H7 (cell line): ENCODE measurements around the gene GRIN3B. TPM values are rescaled to one million over a fixed set of nuclear protein-coding genes. Genes with fewer than 3 reads are reported as not detected.

Experiments
- DNase-seq: peaks from one replicate; pipeline ENCODE4 v3.0.0; 2012
- H3K27me3 ChIP-seq: 2 replicates; pipeline ENCODE4 v1.6.0; 2011; ENCODE audit warnings: mild to moderate bottlenecking, low read length; ENCODE audit not compliant: control insufficient read depth, insufficient read depth
- H3K36me3 ChIP-seq: replicated peaks from 2 replicates; pipeline ENCODE4 v1.5.1; 2011; ENCODE audit warnings: low read length; ENCODE audit not compliant: control insufficient read depth, insufficient read depth
- H3K4me3 ChIP-seq: 2 replicates; pipeline ENCODE4 v1.5.1; 2011; ENCODE audit warnings: low read depth, mild to moderate bottlenecking, control low read depth, low read length, moderate library complexity; ENCODE audit not compliant: insufficient read depth
- total RNA-seq: library from RNA; depleted of rRNA; stranded (reverse); fragments of >200 nt; shearing (Covaris generic); gene quantifications from 2 replicates; pipeline ENCODE4 v1.2.3, GENCODE V29; 2014

The GRIN3B gene
- total RNA-seq, 1 experiment from 2014 or later: 0.03 TPM

DNA sequence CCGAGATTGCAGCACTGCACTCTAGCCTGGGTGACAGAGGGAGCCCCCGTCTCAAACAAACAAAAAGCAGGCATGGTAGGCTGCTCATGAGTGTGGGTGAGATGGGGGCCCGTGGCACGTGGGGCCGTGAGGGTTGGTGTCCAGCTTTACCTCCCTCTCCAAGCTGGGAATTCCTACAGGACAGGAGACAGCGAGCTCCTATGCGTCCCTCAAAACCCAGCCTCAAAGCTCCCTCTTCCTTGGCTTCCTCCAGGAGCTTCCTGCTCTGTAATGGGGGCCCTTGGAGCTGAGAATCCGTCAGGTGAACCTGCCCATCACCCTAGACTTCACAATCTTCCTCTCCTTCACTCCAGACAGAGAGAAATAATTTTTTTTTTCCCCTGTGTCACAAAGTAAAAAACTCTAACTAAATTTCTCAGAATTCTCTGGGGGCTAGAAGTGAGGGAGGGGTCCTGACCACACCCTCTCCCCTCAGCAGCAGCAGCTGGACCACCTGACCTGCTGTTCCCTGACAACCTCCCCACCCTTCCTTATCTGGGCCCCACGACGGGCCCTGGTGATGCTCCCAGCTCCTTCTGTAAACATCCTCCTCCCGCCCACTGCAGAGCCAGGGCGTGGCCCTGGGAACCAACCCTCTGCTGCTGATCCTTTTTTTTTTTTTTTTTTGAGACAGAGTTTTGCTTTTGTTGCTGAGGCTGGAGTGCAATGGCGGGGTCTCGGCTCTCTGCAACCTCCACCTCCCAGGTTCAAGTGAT, 38.2 kb upstream of the GRIN3B start:
- Histone ChIP-seq H3K27me3 (no peaks in the 10 kb centered on the region), H3K36me3 (peaks cover 16% of the 10 kb centered on the region), H3K4me3 (no peak overlapping the region)
- no peak for DNase-seq

DNA sequence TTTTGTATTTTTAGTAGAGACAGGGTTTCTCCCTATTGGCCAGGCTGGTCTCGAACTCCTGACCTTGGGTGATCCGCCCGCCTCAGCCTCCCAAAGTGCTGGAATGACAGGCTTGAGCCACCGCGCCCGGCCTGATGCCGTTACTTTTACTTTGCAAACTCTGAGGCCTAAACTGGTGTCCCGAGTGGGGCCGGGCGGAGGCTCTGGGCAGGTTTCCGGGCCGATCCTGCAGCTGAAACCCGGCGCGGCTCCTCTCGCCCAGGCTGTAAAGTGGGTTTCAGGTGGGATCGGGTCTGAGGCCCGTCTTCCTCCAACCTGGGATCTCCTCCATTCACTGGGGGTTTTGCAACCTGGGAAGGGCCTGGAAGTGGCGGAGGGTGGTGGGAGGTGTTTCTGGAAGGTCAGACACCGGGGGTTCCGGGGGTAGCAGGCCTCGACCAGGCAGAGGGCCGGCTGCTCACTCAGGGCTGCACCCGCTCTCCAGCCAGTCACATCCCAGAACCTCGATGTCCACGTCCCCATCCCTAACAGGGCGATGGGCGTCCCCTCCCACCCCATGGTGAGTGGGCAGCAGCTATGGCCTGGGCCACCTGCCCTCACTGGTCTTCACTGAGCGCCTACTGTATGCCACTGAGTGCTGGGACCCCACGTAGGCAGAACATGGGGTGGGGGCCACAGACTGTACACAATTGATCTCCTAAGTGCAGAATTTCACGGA, 37.4 kb upstream of the GRIN3B start:
- H3K36me3 ChIP-seq: peaks cover 19% of the 10 kb centered on the region
- DNase-seq: no peak
- H3K4me3 ChIP-seq: no peak overlapping the region
- H3K27me3 ChIP-seq: no peaks in the 10 kb centered on the region

DNA sequence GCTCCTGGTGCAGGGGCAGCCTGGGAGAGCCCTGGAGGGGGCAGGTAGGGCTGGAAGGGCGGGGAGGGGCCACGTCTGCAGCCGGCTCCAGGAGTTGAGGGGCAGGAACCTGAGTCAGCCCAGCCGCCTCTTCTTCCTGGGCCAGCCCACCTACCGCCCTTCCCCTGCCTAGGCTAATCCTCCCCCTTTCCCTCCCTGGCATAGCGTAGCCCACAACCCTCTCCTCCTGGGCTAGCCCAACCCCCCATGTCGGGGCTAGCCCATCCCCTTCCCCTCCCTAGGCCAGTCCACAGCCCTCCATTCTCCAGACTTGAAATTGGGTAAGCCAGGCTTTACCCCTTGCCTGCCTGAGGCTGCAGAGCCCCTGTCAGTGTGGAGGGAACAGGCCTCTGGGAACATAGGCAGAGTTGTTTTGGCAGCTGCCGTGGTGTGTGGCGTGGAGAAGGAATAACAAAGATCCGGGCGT, 36.7 kb upstream of the GRIN3B start:
- Histone ChIP-seq H3K4me3 (no peak overlapping the region), H3K27me3 (no peaks in the 10 kb centered on the region), H3K36me3 (peaks cover 22% of the 10 kb centered on the region)
- peak; percentile 87 for DNase-seq

DNA sequence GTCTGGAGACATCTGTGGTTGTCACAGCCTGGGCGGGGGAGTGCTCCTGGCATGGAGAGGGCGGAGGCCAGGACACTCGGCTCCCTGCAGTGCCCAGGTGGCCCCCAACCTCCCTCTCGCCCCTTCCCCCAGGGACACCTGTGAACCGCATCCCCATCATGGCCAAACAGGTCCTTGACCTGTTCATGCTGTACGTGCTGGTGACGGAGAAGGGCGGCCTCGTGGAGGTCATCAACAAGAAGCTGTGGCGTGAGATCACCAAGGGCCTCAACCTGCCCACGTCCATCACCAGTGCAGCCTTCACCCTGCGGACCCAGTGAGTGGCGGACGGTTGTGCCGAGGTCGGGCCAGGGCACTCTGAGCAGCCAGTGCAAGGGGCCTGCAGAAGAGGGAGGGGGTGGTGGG, 36.1 kb upstream of the GRIN3B start:
- no peaks in the 10 kb centered on the region for H3K27me3 ChIP-seq
- H3K4me3 ChIP-seq: no peak overlapping the region
- DNase-seq: no peak
- peaks cover 26% of the 10 kb centered on the region for H3K36me3 ChIP-seq

DNA sequence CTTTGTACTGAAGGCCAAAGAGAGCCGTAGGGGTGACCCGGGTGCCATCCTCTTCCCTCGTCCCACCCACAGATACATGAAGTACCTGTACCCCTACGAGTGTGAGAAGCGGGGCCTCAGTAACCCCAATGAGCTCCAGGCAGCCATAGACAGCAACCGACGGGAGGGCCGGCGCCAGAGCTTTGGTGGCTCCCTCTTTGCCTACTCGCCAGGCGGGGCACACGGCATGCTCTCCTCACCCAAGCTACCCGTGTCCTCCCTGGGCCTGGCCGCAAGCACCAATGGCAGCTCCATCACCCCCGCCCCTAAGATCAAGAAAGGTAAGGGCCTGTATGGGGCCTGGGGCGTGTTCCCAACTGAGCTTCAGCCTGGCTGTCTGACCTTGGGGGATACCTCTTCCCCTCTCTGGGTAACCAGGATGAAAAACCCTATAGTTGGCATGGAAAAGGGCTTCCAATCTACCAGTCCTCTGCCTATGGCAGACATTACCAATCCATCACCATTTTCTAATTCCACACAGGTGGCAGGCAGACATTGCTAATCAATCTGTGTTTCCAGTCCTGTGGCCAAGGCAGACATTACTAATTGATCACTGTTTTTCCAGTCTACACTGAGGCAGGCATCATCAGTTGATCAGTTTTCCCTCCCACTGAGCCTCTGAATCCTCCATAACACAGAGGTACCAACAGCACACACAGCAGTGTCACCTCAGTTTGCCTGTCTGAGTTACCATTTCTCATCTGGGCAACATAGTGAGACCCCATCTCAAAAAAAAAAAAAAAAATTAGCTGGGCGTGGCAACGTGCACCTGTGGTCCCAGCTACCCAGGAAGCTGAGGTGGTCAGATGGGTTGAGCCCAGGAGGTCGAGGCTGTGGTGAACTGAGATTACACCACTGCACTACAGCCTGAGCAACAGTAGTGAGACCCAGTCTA, 35.2 kb upstream of the GRIN3B start:
- Histone ChIP-seq H3K27me3 (no peaks in the 10 kb centered on the region), H3K36me3 (peaks cover 29% of the 10 kb centered on the region), H3K4me3 (no peak overlapping the region)
- DNase-seq: no peak

DNA sequence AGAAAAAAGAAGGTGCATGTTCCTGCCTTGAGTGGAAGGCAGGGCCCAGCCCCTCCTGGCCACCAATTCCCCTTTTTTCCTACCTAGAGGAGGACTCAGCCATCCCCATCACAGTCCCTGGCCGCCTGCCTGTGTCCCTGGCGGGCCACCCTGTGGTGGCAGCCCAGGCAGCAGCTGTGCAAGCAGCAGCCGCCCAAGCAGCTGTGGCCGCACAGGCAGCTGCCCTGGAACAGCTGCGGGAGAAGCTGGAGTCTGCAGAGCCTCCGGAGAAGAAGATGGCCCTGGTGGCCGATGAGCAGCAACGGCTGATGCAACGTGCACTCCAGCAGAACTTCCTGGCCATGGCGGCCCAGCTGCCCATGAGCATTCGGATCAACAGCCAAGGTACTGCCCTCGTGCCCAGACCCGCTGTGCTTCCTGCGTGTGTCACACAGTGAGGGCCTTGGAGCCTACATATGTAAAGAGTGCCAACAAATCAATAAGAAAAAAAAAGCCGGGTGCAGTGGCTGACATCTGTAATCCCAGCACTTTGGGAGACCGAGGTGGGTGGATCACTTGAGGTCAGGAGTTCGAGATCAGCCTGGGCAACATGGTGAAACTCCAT, 33.6 kb upstream of the GRIN3B start:
- Histone ChIP-seq H3K27me3 (no peaks in the 10 kb centered on the region), H3K4me3 (no peak overlapping the region), H3K36me3 (peaks cover 34% of the 10 kb centered on the region)
- DNase-seq: no peak

DNA sequence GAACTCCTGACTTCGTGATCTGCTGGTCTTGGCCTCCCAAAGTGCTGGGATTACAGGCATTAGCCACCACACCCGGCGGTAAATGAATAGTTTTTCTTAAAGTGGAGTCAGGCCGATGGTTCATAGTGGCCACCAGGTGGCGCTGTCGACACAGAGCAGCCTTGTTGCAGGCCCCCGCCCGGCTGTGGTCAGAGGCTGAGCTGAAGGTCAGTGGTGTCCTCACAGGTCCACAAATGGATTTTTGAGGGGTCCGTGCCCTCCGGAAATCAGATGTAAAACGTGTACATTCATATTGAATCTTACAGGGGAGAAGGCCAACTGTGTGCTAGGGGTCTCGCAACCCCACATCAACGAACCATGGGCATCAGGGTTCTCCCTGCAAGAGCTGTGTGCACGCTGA, 29.5 kb upstream of the GRIN3B start:
- peaks cover 26% of the 10 kb centered on the region for H3K36me3 ChIP-seq
- DNase-seq: peak; percentile 88
- no peaks in the 10 kb centered on the region for H3K27me3 ChIP-seq
- no peak overlapping the region for H3K4me3 ChIP-seq

DNA sequence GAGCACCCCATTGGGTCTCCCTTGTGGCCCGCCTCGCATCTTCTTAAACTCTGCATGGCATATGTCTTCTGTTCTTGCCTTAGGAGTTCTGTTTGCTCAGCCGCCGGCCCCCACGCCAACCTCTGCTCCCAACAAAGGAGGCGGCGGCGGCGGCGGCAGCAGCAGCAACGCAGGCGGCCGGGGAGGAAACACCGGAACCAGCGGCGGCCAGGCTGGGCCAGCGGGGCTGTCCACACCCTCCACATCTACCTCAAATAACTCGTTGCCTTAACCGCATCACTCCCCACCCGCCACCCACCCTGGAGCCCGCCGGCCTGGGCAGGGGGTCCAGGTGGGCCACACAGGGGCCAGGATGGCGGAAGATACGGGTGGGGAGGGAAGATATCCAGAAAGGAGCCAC, 28.4 kb upstream of the GRIN3B start:
- no peaks in the 10 kb centered on the region for H3K27me3 ChIP-seq
- DNase-seq: no peak
- no peak overlapping the region for H3K4me3 ChIP-seq
- H3K36me3 ChIP-seq: peaks cover 22% of the 10 kb centered on the region

DNA sequence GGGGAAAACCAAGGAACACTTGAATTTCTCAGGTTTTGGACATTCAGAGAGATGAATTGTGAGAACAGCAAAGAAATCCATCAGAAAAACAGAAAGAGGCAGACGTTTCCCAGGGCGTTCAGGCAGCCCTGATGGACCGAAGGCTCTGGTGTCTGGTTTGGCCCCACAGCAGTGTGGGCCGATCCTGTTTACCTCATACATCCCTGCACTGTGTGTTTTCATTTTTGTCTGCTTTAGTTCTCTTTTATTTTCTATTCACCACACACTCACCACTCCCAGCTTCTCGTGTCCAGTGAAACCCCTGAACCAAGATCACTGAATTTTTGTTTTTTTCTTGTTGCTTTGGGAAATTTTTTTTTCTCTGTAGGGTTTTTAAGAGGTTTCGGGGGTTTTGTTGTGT, 27.9 kb upstream of the GRIN3B start:
- DNase-seq: no peak
- Histone ChIP-seq H3K36me3 (peaks cover 19% of the 10 kb centered on the region), H3K4me3 (no peak overlapping the region), H3K27me3 (no peaks in the 10 kb centered on the region)

DNA sequence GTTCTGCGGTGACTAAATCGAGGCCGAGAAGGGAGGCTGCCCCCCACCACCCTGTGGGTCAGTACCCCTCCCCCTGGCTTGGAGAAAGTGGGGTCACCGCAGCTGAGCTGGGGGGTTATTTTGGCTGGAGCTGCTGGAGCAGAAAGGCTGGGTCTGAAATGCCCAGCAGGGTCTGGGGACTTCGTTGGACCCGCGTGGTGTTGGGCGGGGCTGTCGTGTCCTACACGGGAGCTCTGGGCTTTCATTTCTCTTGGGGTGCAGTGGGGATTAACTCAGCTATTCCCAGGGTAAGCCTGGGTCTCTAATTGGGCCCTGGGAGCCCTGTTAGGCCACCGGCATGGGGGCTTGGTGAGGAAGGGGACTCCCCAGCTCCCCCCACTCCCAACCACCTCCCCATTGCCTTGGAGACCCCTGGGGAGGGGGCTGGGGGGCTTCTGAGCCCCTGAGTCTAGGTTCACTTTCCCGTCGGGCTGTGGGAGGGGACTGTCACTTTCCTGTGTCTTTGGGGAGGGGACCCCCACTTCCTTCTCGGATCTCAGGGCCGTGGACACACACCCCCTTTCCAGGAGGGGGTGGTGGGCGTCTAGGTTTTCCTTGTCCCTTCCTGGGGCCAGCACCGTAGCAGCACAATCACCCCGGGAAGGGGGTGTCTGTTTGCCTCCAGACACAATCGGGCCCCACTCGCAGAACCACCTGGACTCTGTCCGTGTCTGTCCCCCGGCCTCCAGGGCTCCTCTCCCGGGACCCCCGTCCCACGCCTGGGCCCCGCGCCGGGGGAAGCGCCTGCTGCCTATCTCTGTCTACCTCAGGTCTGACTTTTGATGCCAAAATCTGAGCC, 26.3 kb upstream of the GRIN3B start:
- H3K36me3 ChIP-seq: peaks cover 12% of the 10 kb centered on the region
- DNase-seq: no peak
- H3K4me3 ChIP-seq: no peak overlapping the region
- H3K27me3 ChIP-seq: no peaks in the 10 kb centered on the region

DNA sequence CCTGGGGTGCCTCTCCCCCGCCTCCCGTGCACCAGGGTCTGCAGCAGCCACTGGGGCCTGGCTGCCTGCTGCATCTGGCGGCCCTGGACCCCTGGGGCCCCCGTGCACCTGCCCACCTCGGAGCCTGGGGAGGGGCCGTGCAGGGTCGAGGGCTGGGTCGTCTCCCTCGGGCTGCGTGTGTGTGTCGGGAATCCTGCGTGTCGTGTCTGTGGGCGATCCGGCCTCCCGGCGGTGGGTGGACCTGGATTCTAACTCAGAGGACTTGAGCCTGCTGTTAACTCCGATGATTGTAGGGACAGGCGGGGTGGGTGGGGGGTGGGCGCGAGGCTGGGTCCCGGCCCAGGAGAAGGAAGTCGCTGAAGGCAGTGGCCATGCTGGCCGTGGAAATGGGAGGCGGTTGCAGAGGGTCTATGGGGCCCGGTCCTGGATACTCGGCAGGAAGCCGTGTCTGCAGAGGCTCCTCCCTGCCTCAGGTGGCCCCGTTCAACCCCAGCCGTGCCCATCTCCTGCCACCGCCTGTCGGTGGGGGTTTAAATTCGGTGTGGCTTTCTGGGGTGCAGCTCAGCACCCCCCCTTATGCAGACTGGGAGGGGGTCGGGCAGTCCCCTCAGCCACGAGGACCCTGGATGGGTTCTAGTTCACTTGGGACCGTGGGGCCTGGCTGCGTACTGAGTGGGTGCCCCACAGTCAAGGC, 25.5 kb upstream of the GRIN3B start:
- DNase-seq: no peak
- Histone ChIP-seq H3K36me3 (peaks cover 9% of the 10 kb centered on the region), H3K27me3 (no peaks in the 10 kb centered on the region), H3K4me3 (no peak overlapping the region)

DNA sequence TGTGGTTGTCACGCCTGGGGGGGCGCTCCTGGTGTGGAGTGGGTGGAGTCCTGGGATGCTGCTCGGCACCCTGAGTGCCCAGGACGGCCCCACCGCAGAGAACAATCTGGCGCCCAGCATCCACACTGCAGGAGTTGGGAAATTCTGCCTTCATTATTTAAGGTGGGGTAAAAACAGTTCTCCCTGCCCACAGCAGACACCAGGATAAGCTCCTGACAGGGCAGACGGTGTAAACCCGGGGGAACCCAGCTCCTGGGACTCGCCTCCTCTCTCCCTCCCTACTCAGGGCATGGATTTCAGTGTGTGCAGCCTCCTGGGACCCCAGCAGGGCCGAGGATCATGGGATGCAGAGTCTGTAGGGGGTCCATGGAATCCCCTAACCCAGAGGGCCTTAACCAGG, 23.7 kb upstream of the GRIN3B start:
- no peak overlapping the region for H3K4me3 ChIP-seq
- H3K36me3 ChIP-seq: peaks cover 3% of the 10 kb centered on the region
- no peaks in the 10 kb centered on the region for H3K27me3 ChIP-seq
- no peak for DNase-seq

DNA sequence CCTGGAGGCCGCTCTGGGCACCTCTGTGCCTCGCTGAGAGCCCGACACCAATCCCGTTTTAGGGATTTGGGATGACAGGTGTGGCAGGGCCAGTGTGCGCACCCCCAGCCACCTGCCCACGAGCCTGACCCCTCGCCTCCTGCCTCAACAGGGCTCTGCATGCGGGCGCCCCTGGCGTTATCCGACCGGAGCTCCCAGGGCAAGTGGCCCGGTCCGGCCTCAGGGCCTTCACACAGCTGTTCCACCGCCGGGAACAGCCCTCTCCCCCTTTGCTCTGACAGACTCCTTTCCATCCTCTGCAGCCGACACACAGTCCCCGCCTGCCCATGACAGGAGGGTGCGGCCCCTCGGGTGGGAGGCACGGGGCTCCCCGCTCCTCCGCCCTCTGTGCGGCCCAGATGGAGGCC, 23.2 kb upstream of the GRIN3B start:
- peak; percentile 74 for DNase-seq
- H3K36me3 ChIP-seq: peaks cover 3% of the 10 kb centered on the region; the same call in 1 of the 2 replicates
- H3K4me3 ChIP-seq: no peak overlapping the region
- H3K27me3 ChIP-seq: no peaks in the 10 kb centered on the region
